Brain microvascular endothelial cell (primary cell): ENCODE measurements around the gene PLCD1.

Experiments used
- DNase-seq: peaks from one replicate; pipeline ENCODE4 v3.0.0-alpha.2; 2020
- H3K27ac ChIP-seq: fragments of 250-450 bp; sonication (Bioruptor Pico); 2 replicates; pipeline ENCODE4 v1.5.1; 2020; ENCODE audit warnings: mild to moderate bottlenecking, moderate library complexity
- H3K27me3 ChIP-seq: fragments of 250-450 bp; sonication (Bioruptor Pico); replicated peaks from 2 replicates; pipeline ENCODE4 v1.5.1; 2020; ENCODE audit warnings: mild to moderate bottlenecking
- H3K36me3 ChIP-seq: fragments of 250-450 bp; sonication (Bioruptor Pico); replicated peaks from 2 replicates; pipeline ENCODE4 v1.5.1; 2020; ENCODE audit warnings: mild to moderate bottlenecking
- H3K4me3 ChIP-seq: 2 replicates; pipeline ENCODE4 v1.5.1; 2011; ENCODE audit warnings: low read depth, mild to moderate bottlenecking, control low read depth, low read length, moderate library complexity
- CTCF ChIP-seq: IDR thresholded peaks from 2 replicates; pipeline ENCODE4 v1.5.1; 2011; ENCODE audit warnings: low read depth, mild to moderate bottlenecking, moderate library complexity, low read length, control low read depth, inconsistent platforms; ENCODE audit errors: missing control alignments
- in situ Hi-C: cut with HindIII; loops from 2 replicates; pipeline ENCODE4 v1.10.0; 2017; ENCODE audit warnings: low sequenced_read_pairs, low pct_ligation_motif_present

PLCD1 gene

GRCh38 chr3:38018296-38019266 lies 10.9 kb downstream of the PLCD1 start:
- Histone ChIP-seq H3K27ac (no peak overlapping the region), H3K4me3 (no peak overlapping the region), H3K27me3 (no peaks in the 10 kb centered on the region), H3K36me3 (peaks cover 3% of the 10 kb centered on the region)
- no peak for DNase-seq
- in situ Hi-C loops, result no loop called here
- TF ChIP-seq CTCF, result no peak

- H3K36me3 ChIP-seq, result peaks cover 3% of the 10 kb centered on the region
- no peak overlapping the region for H3K27ac ChIP-seq
Observed at GRCh38 chr3:38017445-38018295, 11.8 kb downstream of the PLCD1 start.

DNA sequence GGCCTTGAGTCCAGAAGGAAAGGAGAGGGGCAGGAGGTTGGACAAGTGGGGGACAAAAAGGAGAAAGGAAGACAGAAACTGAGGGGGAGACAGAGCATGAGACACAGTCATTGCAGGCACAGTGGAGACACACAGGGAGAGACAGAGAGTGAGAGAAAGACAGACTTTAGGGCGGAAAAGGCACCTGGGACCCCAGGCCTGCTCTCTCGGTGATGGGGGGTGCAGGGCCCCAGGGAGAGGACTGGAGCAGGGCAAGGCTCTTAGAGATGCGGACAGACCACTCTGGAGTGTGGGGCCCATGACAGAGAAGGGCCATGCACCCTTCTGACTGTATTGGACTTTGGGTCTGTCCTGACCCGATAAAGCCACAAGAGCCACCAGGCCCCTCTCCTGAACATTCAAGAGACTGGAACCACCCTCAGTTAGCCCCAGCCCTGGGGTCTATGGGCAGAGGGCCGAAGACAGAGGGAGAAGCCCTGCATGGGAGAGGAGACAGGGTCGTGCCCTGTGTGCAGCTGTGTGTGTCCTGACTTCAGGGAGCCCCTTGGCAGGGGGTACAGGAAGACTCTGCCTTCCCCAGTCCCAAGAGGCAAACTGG lies 12.5 kb downstream of the PLCD1 start:
- H3K27me3 ChIP-seq, result no peaks in the 10 kb centered on the region
- in situ Hi-C loops, result no loop called here
- H3K27ac ChIP-seq, result no peak overlapping the region
- no peak overlapping the region for H3K4me3 ChIP-seq
- no peak for DNase-seq
- peaks cover 3% of the 10 kb centered on the region for H3K36me3 ChIP-seq
- TF ChIP-seq CTCF, result no peak

More at GRCh38 chr3:38017445-38018295, 11.8 kb downstream of the PLCD1 start:
- TF ChIP-seq CTCF, result no peak
- Histone ChIP-seq H3K4me3 (no peak overlapping the region), H3K27me3 (no peaks in the 10 kb centered on the region)
- DNase-seq, result no peak
- in situ Hi-C loops, result no loop called here

- H3K4me3 ChIP-seq, result no peak overlapping the region
- peaks cover 3% of the 10 kb centered on the region for H3K36me3 ChIP-seq
- H3K27me3 ChIP-seq, result no peaks in the 10 kb centered on the region
- no peak for DNase-seq
- no peak overlapping the region for H3K27ac ChIP-seq
- no peak for TF ChIP-seq CTCF
- in situ Hi-C loops, result no loop called here
Observed at GRCh38 chr3:38016410-38016809, 13.0 kb downstream of the PLCD1 start.

DNA sequence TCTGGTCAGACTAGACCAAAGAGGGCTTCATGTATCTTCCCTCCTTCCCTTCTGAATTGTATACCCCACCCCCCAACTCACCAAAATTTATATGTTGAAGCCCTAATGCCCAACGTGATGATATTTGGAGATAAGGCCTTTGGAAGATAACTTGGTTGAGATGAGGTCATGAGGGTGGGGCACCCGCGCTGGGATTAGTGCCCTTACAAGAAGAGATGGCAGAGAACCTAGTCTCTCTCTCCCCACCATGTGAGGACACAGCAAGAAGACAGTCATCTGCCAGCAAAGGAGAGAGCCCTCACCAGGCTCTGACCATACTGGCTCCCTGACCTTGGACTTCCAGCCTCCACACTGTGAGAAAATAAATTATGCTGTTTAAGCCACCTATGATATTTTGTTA lies 13.5 kb downstream of the PLCD1 start:
- TF ChIP-seq CTCF, result no peak
- no peak for DNase-seq
- H3K27me3 ChIP-seq, result no peaks in the 10 kb centered on the region
- in situ Hi-C loops, result no loop called here
- no peak overlapping the region for H3K27ac ChIP-seq
- H3K4me3 ChIP-seq, result no peak overlapping the region
- H3K36me3 ChIP-seq, result peaks cover 3% of the 10 kb centered on the region
